Epithelial cell of proximal tubule (primary cell): ENCODE data around the gene ETV6. TPM values are rescaled to one million over a fixed set of nuclear protein-coding genes. Genes with fewer than 3 reads are reported as not detected.

Experiments
- DNase-seq: peaks from one replicate; pipeline ENCODE4 v3.0.0-alpha.2; 2011; ENCODE audit warnings: low read depth
- H3K4me3 ChIP-seq: 2 replicates; pipeline ENCODE4 v1.5.1; 2011; ENCODE audit warnings: low read depth, mild to moderate bottlenecking, low read length
- CTCF ChIP-seq: conservative IDR thresholded peaks from 2 replicates; pipeline ENCODE4 v1.5.1; 2012; ENCODE audit warnings: low read depth, mild to moderate bottlenecking, low read length
- total RNA-seq: library from RNA; depleted of rRNA; stranded (reverse); fragments of >200 nt; gene quantifications from 2 replicates; pipeline ENCODE4 v1.2.3, GENCODE V29; 2015

ETV6 gene
- total RNA-seq, 1 donor from 2014 or later, result 12.9 TPM

- TF ChIP-seq CTCF, result no peak
- no peak overlapping the region for H3K4me3 ChIP-seq
- no peak for DNase-seq
These were observed 79.5 kb downstream of the ETV6 start for GRCh38 chr12:11729008-11729407.

- TF ChIP-seq CTCF, result no peak
- no peak for DNase-seq
- H3K4me3 ChIP-seq, result no peak overlapping the region
These were observed 80.1 kb downstream of the ETV6 start for GRCh38 chr12:11729439-11730150.

GRCh38 chr12:11730299-11731041 lies 81.0 kb downstream of the ETV6 start:
- DNase-seq, result no peak
- no peak for TF ChIP-seq CTCF
- H3K4me3 ChIP-seq, result no peak overlapping the region

- TF ChIP-seq CTCF, result no peak
- no peak for DNase-seq
- H3K4me3 ChIP-seq, result no peak overlapping the region
These were observed 81.5 kb downstream of the ETV6 start for GRCh38 chr12:11731042-11731357.

GRCh38 chr12:11731455-11731854 lies 82.0 kb downstream of the ETV6 start:
- TF ChIP-seq CTCF, result no peak
- no peak overlapping the region for H3K4me3 ChIP-seq
- DNase-seq, result no peak

GRCh38 chr12:11732023-11732422 lies 82.5 kb downstream of the ETV6 start:
- H3K4me3 ChIP-seq, result no peak overlapping the region
- DNase-seq, result no peak
- TF ChIP-seq CTCF, result no peak

- DNase-seq, result no peak
- no peak overlapping the region for H3K4me3 ChIP-seq
- no peak for TF ChIP-seq CTCF
These were observed 83.2 kb downstream of the ETV6 start for GRCh38 chr12:11732715-11733114.
